HUDEP-2 (cell line): ENCODE measurements around the gene KCNA10.

Source experiments
- DNase-seq, 76 experiments: peaks; one replicate each; lab custom pipeline; 2025; ENCODE audit not compliant: unreplicated experiment in 76 of 76; lab: John Stamatoyannopoulos, UW

The KCNA10 gene

GRCh38 chr1:110519125-110519810, at the start of gene KCNA10:
TSS of gene KCNA10 (minus strand) at chr1:110519175. CDS start at chr1:110518787, 388 bp downstream.
- no peak for DNase-seq

- DNase-seq, result no peak
Measured at GRCh38 chr1:110566836-110567235, 47.9 kb upstream of the KCNA10 start.

- no peak for DNase-seq
Measured at GRCh38 chr1:110565565-110565964, 46.6 kb upstream of the KCNA10 start.

- no peak for DNase-seq
Measured at GRCh38 chr1:110563089-110563488, 44.1 kb upstream of the KCNA10 start.

- DNase-seq, result no peak
Measured at GRCh38 chr1:110561596-110561995, 42.6 kb upstream of the KCNA10 start.

GRCh38 chr1:110559157-110559556, 40.2 kb upstream of the KCNA10 start:
- DNase-seq, result no peak

- no peak for DNase-seq
Measured at GRCh38 chr1:110557481-110557880, 38.5 kb upstream of the KCNA10 start.

- DNase-seq, result no peak
Measured at GRCh38 chr1:110556471-110556807, 37.5 kb upstream of the KCNA10 start.

- DNase-seq, result peak in 11 of 76 experiments; percentile 2 to 21 (median 9)
Measured at GRCh38 chr1:110555807-110556470, 37.0 kb upstream of the KCNA10 start.

- DNase-seq, result peak in 3 of 76 experiments; percentile 2 to 8 (median 5)
Measured at GRCh38 chr1:110554871-110555801, 36.2 kb upstream of the KCNA10 start.

GRCh38 chr1:110551278-110551809, 32.4 kb upstream of the KCNA10 start:
- no peak for DNase-seq

GRCh38 chr1:110549831-110550230, 30.9 kb upstream of the KCNA10 start:
- no peak for DNase-seq

- DNase-seq, result no peak
Measured at GRCh38 chr1:110548381-110548780, 29.4 kb upstream of the KCNA10 start.

GRCh38 chr1:110547017-110547416, 28.0 kb upstream of the KCNA10 start:
- DNase-seq, result no peak

GRCh38 chr1:110545492-110545891, 26.5 kb upstream of the KCNA10 start:
- DNase-seq, result no peak

GRCh38 chr1:110544753-110545152, 25.8 kb upstream of the KCNA10 start:
- no peak for DNase-seq

- peak in 4 of 76 experiments; percentile 2 to 38 (median 7) for DNase-seq
Measured at GRCh38 chr1:110542725-110543124, 23.8 kb upstream of the KCNA10 start.

- no peak for DNase-seq
Measured at GRCh38 chr1:110541906-110542395, 23.0 kb upstream of the KCNA10 start.

GRCh38 chr1:110540891-110541685, 22.1 kb upstream of the KCNA10 start:
- no peak for DNase-seq

GRCh38 chr1:110538921-110539320, 19.9 kb upstream of the KCNA10 start:
- no peak for DNase-seq
